Panc1 (cell line): Measurements from ENCODE around the gene PPP1R1C. TPM values are rescaled to one million over a fixed set of nuclear protein-coding genes. Genes with fewer than 3 reads are reported as not detected.

Experiments used
- ATAC-seq: fragments of 200-7000 bp; cut with Tn5 transposase; 2 replicates; pipeline ENCODE4 v1.9.1; 2020; ENCODE audit warnings: mild to moderate bottlenecking, moderate library complexity
- BruUV-seq: library from RNA; stranded (reverse); fragments of 400-500 nt; replicated peaks from 2 replicates; lab custom pipeline; 2021; lab: Mats Ljungman, UMichigan
- CTCF ChIA-PET: fragments of 300-600 bp; sonication (Branson Sonifier 250); formaldehyde crosslinking; loops from one replicate; lab custom pipeline; 2022; ENCODE audit warnings: antibody characterized with exemption; lab: Charles Lee
- POLR2A ChIA-PET: fragments of 300-600 bp; sonication (Branson Sonifier 250); formaldehyde crosslinking; loops from one replicate; lab custom pipeline; 2022; ENCODE audit warnings: antibody characterized with exemption; lab: Charles Lee
- DNase-seq: peaks from one replicate; pipeline ENCODE4 v3.0.0-alpha.2; 2010; ENCODE audit warnings: low read depth, low spot score
- H3K27ac ChIP-seq: 2 replicates; pipeline ENCODE4 v1.5.1; 2011; ENCODE audit warnings: mild to moderate bottlenecking, low read length, inconsistent platforms
- H3K27me3 ChIP-seq: fragments of 200-500 bp; sonication (Bioruptor generic); 2 replicates; pipeline ENCODE4 v1.6.0; 2014; ENCODE audit warnings: low read length, inconsistent platforms; ENCODE audit not compliant: control insufficient read depth, insufficient read depth
- H3K36me3 ChIP-seq: fragments of 200-500 bp; sonication (Bioruptor generic); 2 replicates; pipeline ENCODE4 v1.5.1; 2014; ENCODE audit warnings: inconsistent platforms, mild to moderate bottlenecking, low read length, moderate library complexity; ENCODE audit not compliant: control insufficient read depth, insufficient read depth
- H3K4me1 ChIP-seq: 2 replicates; pipeline ENCODE4 v1.5.1; 2011; ENCODE audit warnings: inconsistent platforms, mild to moderate bottlenecking, low read length, moderate library complexity; ENCODE audit not compliant: control insufficient read depth, insufficient read depth
- H3K4me3 ChIP-seq, 2 experiments: 2 replicates each; pipeline ENCODE4 v1.5.1; 2011 to 2012; ENCODE audit warnings: low read depth in 2 of 2, low read length in 2 of 2, mild to moderate bottlenecking in 2 of 2, inconsistent platforms in 1 of 2, moderate library complexity in 1 of 2
- H3K9me3 ChIP-seq: fragments of 200-500 bp; sonication (Bioruptor generic); 2 replicates; pipeline ENCODE4 v1.5.1; 2014; ENCODE audit warnings: low read depth, mild to moderate bottlenecking, inconsistent platforms, low read length, moderate library complexity; ENCODE audit not compliant: control insufficient read depth, insufficient read depth
- CTCF ChIP-seq: fragments of 450-650 bp; IDR thresholded peaks from 2 replicates; pipeline ENCODE4 v1.5.1; 2017; ENCODE audit warnings: mild to moderate bottlenecking
- POLR2AphosphoS5 ChIP-seq: IDR thresholded peaks from 2 replicates; pipeline ENCODE4 v1.6.1; 2012; ENCODE audit warnings: mild to moderate bottlenecking, low read depth, low read length, moderate library complexity
- REST ChIP-seq, 2 experiments: IDR thresholded peaks; 2 replicates each; pipeline ENCODE4 v1.6.1; 2011 to 2012; ENCODE audit warnings: low read depth in 2 of 2, control low read depth in 1 of 2, low read length in 1 of 2, mild to moderate bottlenecking in 1 of 2, moderate library complexity in 1 of 2; ENCODE audit not compliant: insufficient read depth in 1 of 2
- SIN3A ChIP-seq: IDR thresholded peaks from 2 replicates; pipeline ENCODE4 v1.6.1; 2012; ENCODE audit warnings: low read depth, mild to moderate bottlenecking, low read length, moderate library complexity, borderline replicate concordance; ENCODE audit not compliant: insufficient read depth
- TCF7L2 ChIP-seq: IDR thresholded peaks from 2 replicates; pipeline ENCODE4 v1.6.1; 2011; ENCODE audit warnings: mild to moderate bottlenecking, low read depth, low read length, inconsistent platforms
- in situ Hi-C: cut with HindIII; loops from 2 replicates; pipeline ENCODE4 v1.10.0; 2016; ENCODE audit warnings: low sequenced_read_pairs, low pct_unique_long_range_greater_than_20kb
- intact Hi-C: fragments of 100-400 bp; cut with micrococcal nuclease; formaldehyde crosslinking; loops from one replicate; pipeline ENCODE4 v1.10.0; 2022; ENCODE audit not compliant: unreplicated experiment
- total RNA-seq: library from RNA; stranded (reverse); gene quantifications from one replicate; pipeline ENCODE4 v1.2.1, GENCODE V29; 2021; ENCODE audit not compliant: unreplicated experiment

The PPP1R1C gene
- total RNA-seq, 1 experiment from 2014 or later: 2.6 TPM

- in situ Hi-C loops (no loop called here), intact Hi-C loops (no loop called here)
- CTCF ChIA-PET: no interaction called here
- ATAC-seq (no peak), DNase-seq (no peak)
- no peaks in the 10 kb centered on the region for H3K9me3 ChIP-seq
- BruUV-seq: no TSS peak
- TF ChIP-seq REST (IDR thresholded peaks at IDR 0.05; ENCODE audit: insufficient read depth in 1 of 2, low read depth in 2 of 2, low read length in 1 of 2) (no peak), TCF7L2 (no peak), SIN3A (no peak), CTCF (no peak), POLR2AphosphoS5 (no peak)
- no peak overlapping the region for H3K27ac ChIP-seq
- H3K36me3 ChIP-seq: no peaks in the 10 kb centered on the region
- POLR2A ChIA-PET: interaction anchor here (0.7 kb wide), 1 partner anchor 1627 kb away, joined by 4 read pairs; no protein-coding TSS in a partner anchor
- H3K4me1 ChIP-seq: no peaks in the 10 kb centered on the region
- no peak overlapping the region for H3K4me3 ChIP-seq
- no peaks in the 10 kb centered on the region for H3K27me3 ChIP-seq
These were observed 9.6 kb downstream of the PPP1R1C start for GRCh38 chr2:181995289-181995688.

- no peak overlapping the region for H3K4me3 ChIP-seq
- CTCF ChIA-PET: no interaction called here
- no peak for ATAC-seq
- H3K9me3 ChIP-seq: no peaks in the 10 kb centered on the region
- H3K27me3 ChIP-seq: no peaks in the 10 kb centered on the region
- in situ Hi-C loops (no loop called here), intact Hi-C loops (no loop called here)
- no peaks in the 10 kb centered on the region for H3K4me1 ChIP-seq
- no peak for DNase-seq
- TF ChIP-seq REST (IDR thresholded peaks at IDR 0.05; ENCODE audit: insufficient read depth in 1 of 2, low read depth in 2 of 2, low read length in 1 of 2) (no peak), POLR2AphosphoS5 (no peak), SIN3A (no peak), CTCF (no peak), TCF7L2 (no peak)
- POLR2A ChIA-PET: interaction anchor here (0.5 to 0.8 kb wide), 2 partner anchors 12 to 155 kb away, joined by 3 read pairs; no protein-coding TSS in a partner anchor
- H3K27ac ChIP-seq: no peak overlapping the region
- no TSS peak for BruUV-seq
- H3K36me3 ChIP-seq: no peaks in the 10 kb centered on the region
These were observed 12.6 kb downstream of the PPP1R1C start for GRCh38 chr2:181998041-181998835.
